Naive thymus-derived CD8-positive, alpha-beta T cell (primary cell): ENCODE results near the gene SWAP70. TPM values are rescaled to one million over a fixed set of nuclear protein-coding genes. Genes with fewer than 3 reads are reported as not detected.
"Not testable (repeated sequence)": the region's sequence is repeated elsewhere in the genome, so short reads cannot be mapped to it uniquely, and the experiment has no call there.

Experiments
- ATAC-seq, 2 donors: fragments of 150-1000 bp; cut with Tn5 transposase in 1 of 2; sonication (Bioruptor Pico), chemical (Tn5 transposase) in 1 of 2; 1 replicate in 1 of 2; 2 replicates in 1 of 2; pipeline ENCODE4 v1.10.0; 2021; ENCODE audit warnings: mild to moderate bottlenecking in 2 of 2, moderate library complexity in 2 of 2
- POLR2A ChIA-PET: fragments of 350-600 bp; sonication (Branson Sonifier 250); formaldehyde crosslinking; loops from one replicate; lab custom pipeline; 2021; ENCODE audit warnings: antibody characterized with exemption; lab: Charles Lee
- DNase-seq, 10 donors: peaks; one replicate each; pipeline versions ENCODE4 v3.0.0 to v3.0.0-alpha.2; 2020 to 2022
- H3K27ac Mint-ChIP-seq, 10 donors: one replicate each; pipeline ENCODE4 v1.8.0; 2020 to 2022; ENCODE audit warnings: mild to moderate bottlenecking in 10 of 10, mixed read lengths in 10 of 10, moderate library complexity in 4 of 10, inconsistent platforms in 1 of 10
- H3K27me3 Mint-ChIP-seq, 5 donors: one replicate each; pipeline ENCODE4 v1.8.0; 2021 to 2022; ENCODE audit warnings: mixed read lengths in 5 of 5
- H3K36me3 Mint-ChIP-seq, 3 donors: one replicate each; pipeline ENCODE4 v1.8.0; 2020 to 2022; ENCODE audit warnings: mixed read lengths in 3 of 3, mild to moderate bottlenecking in 2 of 3, inconsistent platforms in 1 of 3
- H3K4me1 Mint-ChIP-seq, 4 donors: one replicate each; pipeline ENCODE4 v1.8.0; 2021 to 2022; ENCODE audit warnings: mixed read lengths in 4 of 4
- H3K4me3 Mint-ChIP-seq, 10 donors: one replicate each; pipeline ENCODE4 v1.8.0; 2020 to 2022; ENCODE audit warnings: mild to moderate bottlenecking in 10 of 10, mixed read lengths in 10 of 10, moderate library complexity in 6 of 10, inconsistent platforms in 1 of 10
- H3K9me3 Mint-ChIP-seq, 9 donors: one replicate each; pipeline ENCODE4 v1.8.0; 2020 to 2022; ENCODE audit warnings: mixed read lengths in 9 of 9, mild to moderate bottlenecking in 3 of 9, inconsistent platforms in 1 of 9, moderate library complexity in 1 of 9
- polyA plus RNA-seq, 3 donors: library from polyadenylated mRNA; unstranded; fragments of 300-500 nt; fragmentation: Illumina TruSeq; gene quantifications; one replicate each; pipeline ENCODE4 v1.2.3, GENCODE V29; 2021
- total RNA-seq, 8 experiments: library from RNA in 2 of 8; stranded (reverse) in 2 of 8; gene quantifications; one replicate each; pipeline ENCODE4 v1.2.3 and lab custom pipeline; 2021 to 2026

The SWAP70 gene
- total and polyA plus RNA-seq, 5 experiments from 2014 or later = 2.7 to 13.7 (median 4.9) TPM

GRCh38 chr11:9700105-9700801, 36.4 kb downstream of the SWAP70 start:
- no peaks in the 10 kb centered on the region for H3K27me3 Mint-ChIP-seq
- ATAC-seq (no peak), DNase-seq (no peak)
- H3K4me1 Mint-ChIP-seq = peaks cover 10 to 50% (median 20%) of the 10 kb centered on the region in 4 donors
- no peaks in the 10 kb centered on the region for H3K9me3 Mint-ChIP-seq
- H3K4me3 Mint-ChIP-seq = no peak overlapping the region
- peaks cover 0 to 6% (median 2%) of the 10 kb centered on the region in 3 donors for H3K36me3 Mint-ChIP-seq
- POLR2A ChIA-PET = no interaction called here
- H3K27ac Mint-ChIP-seq = peak overlapping the region in 1 of 10 donors; percentile 55

DNA sequence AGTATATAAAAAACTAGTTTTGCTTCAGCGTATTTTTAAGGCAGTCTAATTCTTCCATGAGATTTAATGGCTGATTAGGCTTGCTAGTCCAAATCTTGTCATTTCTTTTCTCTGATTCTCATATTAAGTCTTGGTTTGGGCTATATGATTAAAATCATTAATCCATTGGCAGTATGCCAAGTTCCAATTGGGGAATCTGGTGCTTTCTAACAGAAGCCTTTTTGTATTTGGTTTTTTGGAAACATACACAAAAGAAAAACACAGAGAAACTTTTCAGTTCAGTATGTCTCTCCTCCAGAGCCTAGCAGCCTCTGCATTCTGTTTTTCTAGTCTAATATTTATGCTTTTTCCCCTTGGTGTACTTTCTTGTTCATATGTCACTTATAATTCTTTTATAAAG, 37.9 kb downstream of the SWAP70 start:
- Mint-ChIP-seq H3K36me3 (no peaks in the 10 kb centered on the region), H3K4me3 (peak overlapping the region in 7 of 10 donors; percentile 3 to 75 (median 69)), H3K9me3 (no peaks in the 10 kb centered on the region), H3K27ac (peak overlapping the region in 7 of 10 donors; percentile 6 to 86 (median 52)), H3K27me3 (no peaks in the 10 kb centered on the region), H3K4me1 (peaks cover 10 to 50% (median 20%) of the 10 kb centered on the region in 4 donors)
- POLR2A ChIA-PET = no interaction called here
- DNase-seq (no peak), ATAC-seq (no peak)

- ATAC-seq (no peak), DNase-seq (no peak)
- Mint-ChIP-seq H3K36me3 (no peaks in the 10 kb centered on the region), H3K9me3 (no peaks in the 10 kb centered on the region), H3K27ac (peak overlapping the region in 7 of 10 donors; percentile 11 to 79 (median 25)), H3K4me3 (peak overlapping the region in 6 of 10 donors; percentile 1 to 38 (median 17)), H3K27me3 (no peaks in the 10 kb centered on the region), H3K4me1 (peaks cover 10 to 56% (median 20%) of the 10 kb centered on the region in 4 donors)
- POLR2A ChIA-PET = interaction anchor here (0.6 kb wide), 1 partner anchor 39 kb away, joined by 4 read pairs; no protein-coding TSS in a partner anchor
These were observed 39.4 kb downstream of the SWAP70 start for GRCh38 chr11:9703280-9703679.

- POLR2A ChIA-PET = no interaction called here
- no peak for DNase-seq
- Mint-ChIP-seq H3K9me3 (no peaks in the 10 kb centered on the region), H3K4me3 (no peak overlapping the region), H3K27me3 (no peaks in the 10 kb centered on the region), H3K36me3 (no peaks in the 10 kb centered on the region), H3K27ac (peak overlapping the region in 1 of 10 donors; percentile 33), H3K4me1 (peaks cover 10 to 56% (median 20%) of the 10 kb centered on the region in 4 donors)
- ATAC-seq = no peak
These were observed 40.2 kb downstream of the SWAP70 start for GRCh38 chr11:9704037-9704436.

GRCh38 chr11:9704620-9705019, 40.7 kb downstream of the SWAP70 start:
- peak overlapping the region in 1 of 10 donors; percentile 9 for H3K27ac Mint-ChIP-seq

DNA sequence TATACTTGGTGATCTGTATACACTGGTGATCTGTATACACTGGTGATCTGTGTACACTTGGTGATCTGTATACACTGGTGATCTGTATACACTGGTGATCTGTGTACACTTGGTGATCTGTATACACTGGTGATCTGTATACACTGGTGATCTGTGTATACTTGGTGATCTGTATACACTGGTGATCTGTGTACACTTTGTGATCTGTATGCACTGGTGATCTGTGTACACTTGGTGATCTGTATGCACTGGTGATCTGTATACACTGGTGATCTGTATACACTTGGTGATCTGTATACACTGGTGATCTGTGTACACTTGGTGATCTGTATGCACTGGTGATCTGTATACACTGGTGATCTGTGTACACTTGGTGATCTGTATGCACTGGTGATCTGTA, 41.5 kb downstream of the SWAP70 start:
- H3K27me3 Mint-ChIP-seq, ATAC-seq, POLR2A ChIA-PET, H3K9me3 Mint-ChIP-seq, DNase-seq, H3K4me3 Mint-ChIP-seq, H3K27ac Mint-ChIP-seq, H3K36me3 Mint-ChIP-seq: not testable (repeated sequence)
- H3K4me1 Mint-ChIP-seq = peaks cover 10 to 61% (median 20%) of the 10 kb centered on the region in 4 donors

More at GRCh38 chr11:9704620-9705019, 40.7 kb downstream of the SWAP70 start:
- no peaks in the 10 kb centered on the region for H3K27me3 Mint-ChIP-seq
- no peak for DNase-seq
- H3K4me1 Mint-ChIP-seq = peaks cover 10 to 59% (median 20%) of the 10 kb centered on the region in 4 donors
- no peaks in the 10 kb centered on the region for H3K36me3 Mint-ChIP-seq
- POLR2A ChIA-PET = no interaction called here
- H3K4me3 Mint-ChIP-seq = no peak overlapping the region
- no peak for ATAC-seq
- no peaks in the 10 kb centered on the region for H3K9me3 Mint-ChIP-seq

GRCh38 chr11:9708544-9708943, 44.7 kb downstream of the SWAP70 start:
- POLR2A ChIA-PET = no interaction called here
- Mint-ChIP-seq H3K27ac (peak overlapping the region in 1 of 10 donors; percentile 21), H3K36me3 (no peaks in the 10 kb centered on the region), H3K27me3 (peaks cover 0 to 5% (median 0%) of the 10 kb centered on the region in 5 donors), H3K4me3 (no peak overlapping the region), H3K9me3 (no peaks in the 10 kb centered on the region), H3K4me1 (peaks cover 1 to 45% (median 2%) of the 10 kb centered on the region in 4 donors)
- no peak for ATAC-seq
- no peak for DNase-seq

DNA sequence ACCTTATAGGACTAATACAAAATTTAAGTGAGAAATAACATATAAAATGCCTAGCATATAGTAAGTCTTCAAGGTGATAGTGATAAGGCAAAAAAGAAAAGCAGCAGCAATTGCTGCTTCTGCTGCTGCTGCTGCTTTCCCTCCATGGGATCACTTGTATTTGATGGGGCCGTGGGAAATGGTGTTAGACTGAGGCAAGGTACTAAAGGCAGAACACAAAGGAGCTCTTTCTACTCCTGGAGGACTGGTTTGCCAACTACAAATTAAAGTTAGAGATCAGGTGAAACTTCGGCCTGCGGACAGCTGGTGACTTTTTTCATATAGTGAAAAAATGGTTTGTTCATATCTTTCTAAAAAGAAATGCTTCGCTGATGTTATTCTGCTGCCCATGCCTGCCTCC, 46.3 kb downstream of the SWAP70 start:
- POLR2A ChIA-PET = no interaction called here
- Mint-ChIP-seq H3K27ac (peak overlapping the region in 1 of 10 donors; percentile 21), H3K27me3 (peaks cover 0 to 7% (median 0%) of the 10 kb centered on the region in 5 donors), H3K4me3 (no peak overlapping the region), H3K4me1 (peaks cover 0 to 36% (median 1%) of the 10 kb centered on the region in 4 donors), H3K36me3 (peaks cover 0 to 4% (median 0%) of the 10 kb centered on the region in 3 donors), H3K9me3 (peaks cover 0 to 3% (median 0%) of the 10 kb centered on the region in 9 donors)
- DNase-seq (no peak), ATAC-seq (no peak)

GRCh38 chr11:9710852-9711251, 47.0 kb downstream of the SWAP70 start:
- DNase-seq (no peak), ATAC-seq (no peak)
- Mint-ChIP-seq H3K27ac (no peak overlapping the region), H3K36me3 (peaks cover 0 to 6% (median 4%) of the 10 kb centered on the region in 3 donors), H3K9me3 (peaks cover 0 to 3% (median 0%) of the 10 kb centered on the region in 9 donors), H3K4me1 (peaks cover 0 to 36% (median 1%) of the 10 kb centered on the region in 4 donors), H3K4me3 (no peak overlapping the region), H3K27me3 (peaks cover 0 to 7% (median 0%) of the 10 kb centered on the region in 5 donors)
- POLR2A ChIA-PET = no interaction called here

DNA sequence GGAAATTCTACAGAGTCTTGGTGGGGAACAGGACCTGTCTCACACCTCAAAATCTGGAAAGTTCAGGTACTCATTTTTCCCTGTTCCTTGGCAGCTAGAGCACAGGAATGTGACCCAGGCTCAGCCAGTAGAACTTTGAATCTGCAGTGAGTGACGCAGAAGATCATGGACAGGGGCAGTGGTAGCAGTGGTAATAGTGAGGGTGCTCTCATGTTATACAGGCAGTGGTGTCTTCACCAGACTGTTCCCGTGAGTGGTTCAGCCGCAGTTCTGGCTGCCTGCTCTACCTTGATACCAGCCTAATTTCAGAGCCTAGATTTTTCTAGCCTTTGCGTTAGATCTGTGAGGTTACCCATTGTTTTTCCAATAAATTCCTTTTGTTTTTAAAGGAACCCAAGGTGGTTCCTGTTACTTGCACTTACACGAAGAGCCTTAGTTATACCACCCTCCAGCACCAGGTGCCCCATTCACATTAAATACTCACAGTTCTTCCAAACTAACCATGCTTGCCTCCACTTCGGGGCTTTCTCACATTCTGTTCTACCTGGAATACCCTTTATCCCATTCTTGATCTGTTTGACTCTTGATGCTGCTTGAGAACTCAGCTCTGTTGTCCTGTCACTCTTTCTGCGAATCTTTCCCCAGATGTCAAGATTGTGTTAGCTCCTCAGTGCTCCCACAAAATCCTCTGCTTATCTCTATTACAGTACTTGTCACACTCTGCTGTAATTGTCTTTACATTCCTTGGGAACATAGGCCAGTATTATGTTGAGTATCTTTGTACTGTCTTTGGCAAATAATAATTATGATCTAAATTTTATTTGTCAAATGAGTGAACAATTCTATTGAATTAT, 47.8 kb downstream of the SWAP70 start:
- ATAC-seq (no peak), DNase-seq (no peak)
- peaks cover 0 to 7% (median 0%) of the 10 kb centered on the region in 5 donors for H3K27me3 Mint-ChIP-seq
- peak overlapping the region in 1 of 10 donors; percentile 15 for H3K27ac Mint-ChIP-seq
- H3K4me1 Mint-ChIP-seq = peaks cover 0 to 42% (median 2%) of the 10 kb centered on the region in 4 donors
- POLR2A ChIA-PET = no interaction called here
- H3K4me3 Mint-ChIP-seq = no peak overlapping the region
- peaks cover 0 to 8% (median 4%) of the 10 kb centered on the region in 3 donors for H3K36me3 Mint-ChIP-seq
- peaks cover 0 to 3% (median 0%) of the 10 kb centered on the region in 9 donors for H3K9me3 Mint-ChIP-seq

GRCh38 chr11:9714272-9714940, 50.5 kb downstream of the SWAP70 start:
- POLR2A ChIA-PET = no interaction called here
- Mint-ChIP-seq H3K36me3 (peaks cover 0 to 8% (median 4%) of the 10 kb centered on the region in 3 donors), H3K27ac (no peak overlapping the region), H3K9me3 (peaks cover 0 to 3% (median 0%) of the 10 kb centered on the region in 9 donors), H3K4me3 (no peak overlapping the region), H3K4me1 (peaks cover 0 to 35% (median 3%) of the 10 kb centered on the region in 4 donors), H3K27me3 (peaks cover 0 to 7% (median 0%) of the 10 kb centered on the region in 5 donors)
- no peak for ATAC-seq
- DNase-seq = no peak
